NB4 (cell line): ENCODE data around the gene SLC17A5.

Experiments used
- DNase-seq: peaks from one replicate; pipeline ENCODE4 v3.0.0; 2010; ENCODE audit warnings: low read depth
- H3K4me3 ChIP-seq: one replicate; pipeline ENCODE4 v1.5.1; 2011; ENCODE audit warnings: mild to moderate bottlenecking, low read depth, low read length, moderate library complexity
- MAX ChIP-seq: IDR thresholded peaks from 2 replicates; pipeline ENCODE4 v1.6.1; 2011; ENCODE audit warnings: low read depth, low read length
- MYC ChIP-seq: IDR thresholded peaks from 2 replicates; pipeline ENCODE4 v1.6.1; 2011; ENCODE audit warnings: low read depth, low read length
- POLR2A ChIP-seq: IDR thresholded peaks from 2 replicates; pipeline ENCODE4 v1.6.1; 2011; ENCODE audit warnings: mild to moderate bottlenecking; ENCODE audit not compliant: insufficient read length; ENCODE audit errors: extremely low read depth
- TF ChIP-seq, protein P1 (sequence below): IDR thresholded peaks from one replicate; pipeline ENCODE4 v1.5.1; 2012; ENCODE audit warnings: low read depth, low read length

The SLC17A5 gene

DNA sequence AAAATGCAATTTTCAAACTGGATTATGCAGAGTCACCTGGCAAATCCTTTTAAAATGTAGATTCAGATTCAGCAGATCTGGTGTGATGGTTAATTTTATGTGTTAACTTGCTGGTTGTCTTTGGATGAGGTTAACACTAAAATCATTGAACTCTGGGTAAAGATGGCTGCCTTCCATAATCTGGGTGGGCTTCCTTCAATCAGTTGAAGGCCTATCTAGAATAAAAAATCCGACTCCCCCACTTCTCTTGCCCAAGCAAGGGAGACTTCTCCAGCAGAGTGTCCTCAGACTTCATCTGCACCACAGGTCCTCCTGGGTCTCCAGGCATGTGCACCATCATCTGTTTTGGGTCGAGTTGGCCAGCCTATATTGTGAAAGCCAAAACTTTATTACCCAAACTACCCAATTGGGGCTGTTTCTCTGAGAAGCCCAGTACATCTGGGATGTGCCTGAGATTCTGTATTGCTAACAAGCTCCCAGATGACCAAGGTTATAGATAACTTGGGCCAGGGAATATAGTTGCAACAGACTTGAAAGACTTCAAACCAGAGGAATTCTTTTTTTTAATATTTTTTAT lies 1.6 kb upstream of the SLC17A5 start:
- TF ChIP-seq MAX (no peak), POLR2A (no peak), MYC (no peak)
- TF ChIP-seq, protein P1, sequence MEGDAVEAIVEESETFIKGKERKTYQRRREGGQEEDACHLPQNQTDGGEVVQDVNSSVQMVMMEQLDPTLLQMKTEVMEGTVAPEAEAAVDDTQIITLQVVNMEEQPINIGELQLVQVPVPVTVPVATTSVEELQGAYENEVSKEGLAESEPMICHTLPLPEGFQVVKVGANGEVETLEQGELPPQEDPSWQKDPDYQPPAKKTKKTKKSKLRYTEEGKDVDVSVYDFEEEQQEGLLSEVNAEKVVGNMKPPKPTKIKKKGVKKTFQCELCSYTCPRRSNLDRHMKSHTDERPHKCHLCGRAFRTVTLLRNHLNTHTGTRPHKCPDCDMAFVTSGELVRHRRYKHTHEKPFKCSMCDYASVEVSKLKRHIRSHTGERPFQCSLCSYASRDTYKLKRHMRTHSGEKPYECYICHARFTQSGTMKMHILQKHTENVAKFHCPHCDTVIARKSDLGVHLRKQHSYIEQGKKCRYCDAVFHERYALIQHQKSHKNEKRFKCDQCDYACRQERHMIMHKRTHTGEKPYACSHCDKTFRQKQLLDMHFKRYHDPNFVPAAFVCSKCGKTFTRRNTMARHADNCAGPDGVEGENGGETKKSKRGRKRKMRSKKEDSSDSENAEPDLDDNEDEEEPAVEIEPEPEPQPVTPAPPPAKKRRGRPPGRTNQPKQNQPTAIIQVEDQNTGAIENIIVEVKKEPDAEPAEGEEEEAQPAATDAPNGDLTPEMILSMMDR = no peak
- H3K4me3 ChIP-seq = no peak overlapping the region
- DNase-seq = no peak

- TF ChIP-seq, protein P1 = peak; percentile 27
- peak; percentile 76 for TF ChIP-seq MAX
- TF ChIP-seq POLR2A = no peak
- no peak for TF ChIP-seq MYC
- DNase-seq = peak; percentile 86
- peak overlapping the region; percentile 67 for H3K4me3 ChIP-seq
Observed at GRCh38 chr6:73652637-73653570, 888 bp downstream of the SLC17A5 start.

- no peak overlapping the region for H3K4me3 ChIP-seq
- TF ChIP-seq MAX (no peak), MYC (no peak), POLR2A (no peak)
- TF ChIP-seq, protein P1 = no peak
- DNase-seq = no peak
Observed at GRCh38 chr6:73649783-73650182, 4.0 kb downstream of the SLC17A5 start.

GRCh38 chr6:73648166-73648565 lies 5.6 kb downstream of the SLC17A5 start:
- no peak overlapping the region for H3K4me3 ChIP-seq
- DNase-seq = no peak
- no peak for TF ChIP-seq POLR2A
- no peak for TF ChIP-seq MAX

DNA sequence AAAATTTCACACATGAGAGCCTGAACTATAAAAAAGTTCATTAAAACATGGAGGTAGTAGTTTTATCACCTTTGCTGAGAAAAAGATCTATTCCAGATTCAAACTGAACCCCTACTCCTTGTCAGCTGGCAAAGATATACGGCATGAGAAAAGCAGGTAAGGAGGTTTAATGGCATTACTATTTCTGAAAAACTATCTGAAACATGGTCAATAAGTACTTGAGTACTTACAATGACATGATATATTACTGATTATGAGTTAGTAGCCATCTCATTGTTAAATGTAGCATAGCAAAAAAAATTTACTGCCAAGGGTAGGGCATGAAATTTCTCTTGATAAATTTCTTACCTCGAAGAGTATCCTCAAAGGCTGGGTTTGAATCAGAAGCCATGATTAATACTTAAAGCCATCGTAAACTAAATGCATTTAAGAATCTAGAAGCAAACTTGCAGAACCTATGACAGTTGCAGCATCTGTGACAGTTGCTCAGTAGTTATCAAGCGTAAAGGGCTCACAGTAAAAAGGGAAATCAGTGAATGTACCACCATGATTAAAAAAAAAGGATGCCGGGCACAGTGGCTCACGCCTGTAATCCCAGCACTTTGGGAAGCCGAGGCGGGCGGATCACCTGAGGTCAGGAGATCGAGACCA lies 8.7 kb downstream of the SLC17A5 start:
- DNase-seq = no peak
- TF ChIP-seq, protein P1 = no peak
- TF ChIP-seq MYC = no peak
- no peak for TF ChIP-seq MAX
- no peak for TF ChIP-seq POLR2A
- no peak overlapping the region for H3K4me3 ChIP-seq

DNA sequence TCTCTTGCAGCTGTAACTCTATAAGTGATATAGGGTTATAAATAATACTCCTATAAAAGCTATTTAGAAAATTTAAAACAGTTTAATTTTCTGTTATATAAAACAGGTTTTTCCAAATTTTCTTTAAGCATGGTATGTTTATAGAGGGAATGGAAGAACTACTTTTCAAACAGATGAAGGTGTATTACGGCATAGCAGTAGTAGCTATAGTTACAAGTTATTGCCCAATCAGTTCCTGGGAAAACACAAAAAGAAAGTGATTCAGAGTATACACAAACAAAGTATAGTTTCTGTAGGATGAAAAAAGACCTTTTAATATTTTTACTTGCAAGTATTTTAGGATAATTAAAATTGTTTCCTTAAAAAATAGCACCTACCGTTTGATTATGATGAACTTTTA lies 9.8 kb downstream of the SLC17A5 start:
- no peak overlapping the region for H3K4me3 ChIP-seq
- TF ChIP-seq POLR2A (no peak), MAX (no peak), MYC (no peak)
- TF ChIP-seq, protein P1 = no peak
- DNase-seq = no peak
